ENCODE data around the gene POTEJ.
"Not testable (repeated sequence)": the region's sequence is repeated elsewhere in the genome, so short reads cannot be mapped to it uniquely, and the experiment has no call there.

- TF ChIP-seq TAF1 (IDR thresholded peaks at IDR 0.05; ENCODE audit: low read depth); CTCF (IDR thresholded peaks at IDR 0.05; ENCODE audit: poor library complexity, severe bottlenecking); POLR2AphosphoS5 (IDR thresholded peaks at IDR 0.05); EP300 (conservative IDR thresholded peaks at IDR 0.05; ENCODE audit: poor library complexity, severe bottlenecking); EZH2 (IDR thresholded peaks at IDR 0.05; ENCODE audit: borderline replicate concordance, insufficient read depth, low read length, poor library complexity, severe bottlenecking); SMC3 (conservative IDR thresholded peaks at IDR 0.05; ENCODE audit: poor library complexity); REST (IDR thresholded peaks at IDR 0.05; ENCODE audit: borderline replicate concordance): not testable (repeated sequence)
Observed at GRCh38 chr2:130693474-130693873, 82.2 kb downstream of the POTEJ start.
